Stimulated activated CD4-positive, alpha-beta T cell treated with anti-CD3 and anti-CD28 coated beads, Interleukin-4, amount 100 ng/mL, for 1 hour (primary cell): Measurements from ENCODE around the gene GFRA3.
"Not testable (repeated sequence)": the region's sequence is repeated elsewhere in the genome, so short reads cannot be mapped to it uniquely, and the experiment has no call there.

Experiments used
- DNase-seq: peaks from one replicate; pipeline ENCODE4 v3.0.0-alpha.2; 2020

GFRA3 gene

GRCh38 chr5:138274189-138274853, at the start of gene GFRA3:
Gene GFRA3 (minus strand): TSS chr5:138274621. CDS start chr5:138274424, 197 bp downstream.
- peak; percentile 9 for DNase-seq

- DNase-seq, result not testable (repeated sequence)
Measured at GRCh38 chr5:138318211-138318610, 43.8 kb upstream of the GFRA3 start.

GRCh38 chr5:138316355-138316754, 41.9 kb upstream of the GFRA3 start:
- no peak for DNase-seq

GRCh38 chr5:138315751-138316278, 41.4 kb upstream of the GFRA3 start:
- DNase-seq, result no peak

- no peak for DNase-seq
Measured at GRCh38 chr5:138305797-138306196, 31.4 kb upstream of the GFRA3 start.

- no peak for DNase-seq
Measured at GRCh38 chr5:138303372-138303771, 29.0 kb upstream of the GFRA3 start.

- DNase-seq, result no peak
Measured at GRCh38 chr5:138289296-138289695, 14.9 kb upstream of the GFRA3 start.

GRCh38 chr5:138287246-138287645, 12.8 kb upstream of the GFRA3 start:
- DNase-seq, result no peak

- no peak for DNase-seq
Measured at GRCh38 chr5:138282920-138283742, 8.7 kb upstream of the GFRA3 start.

GRCh38 chr5:138280915-138281314, 6.5 kb upstream of the GFRA3 start:
- no peak for DNase-seq

- DNase-seq, result no peak
Measured at GRCh38 chr5:138276402-138277054, 2.1 kb upstream of the GFRA3 start.

- no peak for DNase-seq
Measured at GRCh38 chr5:138275895-138276294, 1.5 kb upstream of the GFRA3 start.

GRCh38 chr5:138275379-138275782, 960 bp upstream of the GFRA3 start:
- DNase-seq, result no peak

- no peak for DNase-seq
Measured at GRCh38 chr5:138273834-138274188, 610 bp downstream of the GFRA3 start.

- DNase-seq, result no peak
Measured at GRCh38 chr5:138272681-138273080, 1.7 kb downstream of the GFRA3 start.

- DNase-seq, result no peak
Measured at GRCh38 chr5:138271281-138271680, 3.1 kb downstream of the GFRA3 start.

GRCh38 chr5:138264183-138264582, 10.2 kb downstream of the GFRA3 start:
- no peak for DNase-seq

- no peak for DNase-seq
Measured at GRCh38 chr5:138263581-138263980, 10.8 kb downstream of the GFRA3 start.

GRCh38 chr5:138258704-138259292, 15.6 kb downstream of the GFRA3 start:
- no peak for DNase-seq

- no peak for DNase-seq
Measured at GRCh38 chr5:138257583-138257982, 16.8 kb downstream of the GFRA3 start.

- no peak for DNase-seq
Measured at GRCh38 chr5:138252944-138253343, 21.5 kb downstream of the GFRA3 start.

GRCh38 chr5:138247800-138248199, 26.6 kb downstream of the GFRA3 start:
- DNase-seq, result not testable (repeated sequence)

- DNase-seq, result no peak
Measured at GRCh38 chr5:138246822-138247221, 27.6 kb downstream of the GFRA3 start.
